GM19240 (cell line): ENCODE data around the gene IL4R.
"Not testable (repeated sequence)": the region's sequence is repeated elsewhere in the genome, so short reads cannot be mapped to it uniquely, and the experiment has no call there.

Source experiments
- DNase-seq: peaks from one replicate; pipeline ENCODE4 v3.0.0; 2011; ENCODE audit warnings: low spot score; ENCODE audit not compliant: insufficient read length

The IL4R gene

GRCh38 chr16:27313422-27314160 lies at the start of gene IL4R:
IL4R (plus strand) TSS chr16:27313974; CDS start chr16:27340204, 26,230 bp downstream.
- DNase-seq: no peak

- no peak for DNase-seq
These were observed 49.6 kb upstream of the IL4R start for GRCh38 chr16:27264151-27264550.

GRCh38 chr16:27265982-27266381 lies 47.8 kb upstream of the IL4R start:
- DNase-seq: no peak

- no peak for DNase-seq
These were observed 46.6 kb upstream of the IL4R start for GRCh38 chr16:27267037-27267677.

- peak; percentile 80 for DNase-seq
These were observed 45.1 kb upstream of the IL4R start, which contains the start of gene NSMCE1 for GRCh38 chr16:27268376-27269299. NSMCE1 (minus strand) TSS chr16:27268772; CDS start chr16:27257570, 11,202 bp downstream.

- DNase-seq: no peak
These were observed 44.2 kb upstream of the IL4R start for GRCh38 chr16:27269300-27270150.

- no peak for DNase-seq
These were observed 43.4 kb upstream of the IL4R start for GRCh38 chr16:27270349-27270748.

GRCh38 chr16:27272076-27272475 lies 41.7 kb upstream of the IL4R start:
- no peak for DNase-seq

- not testable (repeated sequence) for DNase-seq
These were observed 41.1 kb upstream of the IL4R start for GRCh38 chr16:27272697-27273096.

- DNase-seq: no peak
These were observed 40.5 kb upstream of the IL4R start for GRCh38 chr16:27273330-27273669.

- DNase-seq: no peak
These were observed 39.9 kb upstream of the IL4R start for GRCh38 chr16:27273670-27274423.

GRCh38 chr16:27274424-27274874 lies 39.3 kb upstream of the IL4R start:
- not testable (repeated sequence) for DNase-seq

- DNase-seq: no peak
These were observed 38.4 kb upstream of the IL4R start for GRCh38 chr16:27275394-27275793.

GRCh38 chr16:27281243-27281642 lies 32.5 kb upstream of the IL4R start:
- DNase-seq: no peak

GRCh38 chr16:27284865-27285675 lies 28.7 kb upstream of the IL4R start:
- DNase-seq: no peak

- no peak for DNase-seq
These were observed 28.0 kb upstream of the IL4R start for GRCh38 chr16:27285676-27286196.

- DNase-seq: no peak
These were observed 27.3 kb upstream of the IL4R start for GRCh38 chr16:27286451-27286850.

- no peak for DNase-seq
These were observed 26.5 kb upstream of the IL4R start for GRCh38 chr16:27287051-27287811.
